Ovary (tissue), 3 donors: ENCODE results near the gene MRPL39.

Experiments used
- POLR2A ChIP-seq: fragments of 450-650 bp; IDR thresholded peaks from one replicate; pipeline ENCODE4 v1.6.1; 2017; ENCODE audit warnings: antibody characterized with exemption, mild to moderate bottlenecking, moderate library complexity
- TF ChIP-seq, protein P1 (sequence below), 3 donors: fragments of 450-650 bp in 2 of 3; fragments of 200-600 bp in 1 of 3; IDR thresholded peaks; one replicate each; pipeline versions ENCODE4 v1.5.1 to v1.8.0; 2016 to 2022; ENCODE audit warnings: antibody characterized with exemption in 3 of 3, mild to moderate bottlenecking in 1 of 3
- donor health status: DM: no; HTN: no; CAD: no.

- no peak for TF ChIP-seq POLR2A
- TF ChIP-seq, protein P1, sequence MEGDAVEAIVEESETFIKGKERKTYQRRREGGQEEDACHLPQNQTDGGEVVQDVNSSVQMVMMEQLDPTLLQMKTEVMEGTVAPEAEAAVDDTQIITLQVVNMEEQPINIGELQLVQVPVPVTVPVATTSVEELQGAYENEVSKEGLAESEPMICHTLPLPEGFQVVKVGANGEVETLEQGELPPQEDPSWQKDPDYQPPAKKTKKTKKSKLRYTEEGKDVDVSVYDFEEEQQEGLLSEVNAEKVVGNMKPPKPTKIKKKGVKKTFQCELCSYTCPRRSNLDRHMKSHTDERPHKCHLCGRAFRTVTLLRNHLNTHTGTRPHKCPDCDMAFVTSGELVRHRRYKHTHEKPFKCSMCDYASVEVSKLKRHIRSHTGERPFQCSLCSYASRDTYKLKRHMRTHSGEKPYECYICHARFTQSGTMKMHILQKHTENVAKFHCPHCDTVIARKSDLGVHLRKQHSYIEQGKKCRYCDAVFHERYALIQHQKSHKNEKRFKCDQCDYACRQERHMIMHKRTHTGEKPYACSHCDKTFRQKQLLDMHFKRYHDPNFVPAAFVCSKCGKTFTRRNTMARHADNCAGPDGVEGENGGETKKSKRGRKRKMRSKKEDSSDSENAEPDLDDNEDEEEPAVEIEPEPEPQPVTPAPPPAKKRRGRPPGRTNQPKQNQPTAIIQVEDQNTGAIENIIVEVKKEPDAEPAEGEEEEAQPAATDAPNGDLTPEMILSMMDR (IDR thresholded peaks at IDR 0.05): no peak
Observed at GRCh38 chr21:25584833-25585676, 22.2 kb downstream of the MRPL39 start.
